Chondrocyte (in vitro differentiated cells): ENCODE data around the gene EXOC2. TPM values are rescaled to one million over a fixed set of nuclear protein-coding genes. Genes with fewer than 3 reads are reported as not detected.
"Not testable (repeated sequence)": the region's sequence is repeated elsewhere in the genome, so short reads cannot be mapped to it uniquely, and the experiment has no call there.

Experiments used
- DNase-seq: peaks from one replicate; pipeline ENCODE4 v3.0.0; 2021; ENCODE audit warnings: mixed read lengths, low spot score
- H3K27ac Mint-ChIP-seq: one replicate; pipeline ENCODE4 v1.8.0; 2021; ENCODE audit warnings: mild to moderate bottlenecking, moderate library complexity, mixed read lengths; ENCODE audit not compliant: unreplicated experiment
- H3K27me3 Mint-ChIP-seq: 2 replicates; pipeline ENCODE4 v1.8.0; 2021; ENCODE audit warnings: low read depth, mixed read lengths
- H3K36me3 Mint-ChIP-seq: 2 replicates; pipeline ENCODE4 v1.8.0; 2021; ENCODE audit warnings: low read depth, mixed read lengths
- H3K4me1 Mint-ChIP-seq: 2 replicates; pipeline ENCODE4 v1.8.0; 2021; ENCODE audit warnings: low read depth, mild to moderate bottlenecking, mixed read lengths
- H3K4me3 Mint-ChIP-seq: one replicate; pipeline ENCODE4 v1.8.0; 2021; ENCODE audit warnings: mild to moderate bottlenecking, moderate library complexity, mixed read lengths; ENCODE audit not compliant: unreplicated experiment
- H3K9me3 Mint-ChIP-seq: 2 replicates; pipeline ENCODE4 v1.8.0; 2021; ENCODE audit warnings: low read depth, mixed read lengths
- total RNA-seq: library from RNA; stranded (reverse); gene quantifications from 3 replicates; pipeline ENCODE4 v1.2.1, GENCODE V29; 2021
- TF ChIP-seq, protein P1 (sequence below): fragments of 200-600 bp; sonication (generic); IDR thresholded peaks from 2 replicates; pipeline ENCODE4 v1.5.0; 2021; ENCODE audit warnings: antibody characterized with exemption, mild to moderate bottlenecking, moderate library complexity

Gene EXOC2
- total RNA-seq, 1 donor from 2014 or later = 27.5 TPM

DNA sequence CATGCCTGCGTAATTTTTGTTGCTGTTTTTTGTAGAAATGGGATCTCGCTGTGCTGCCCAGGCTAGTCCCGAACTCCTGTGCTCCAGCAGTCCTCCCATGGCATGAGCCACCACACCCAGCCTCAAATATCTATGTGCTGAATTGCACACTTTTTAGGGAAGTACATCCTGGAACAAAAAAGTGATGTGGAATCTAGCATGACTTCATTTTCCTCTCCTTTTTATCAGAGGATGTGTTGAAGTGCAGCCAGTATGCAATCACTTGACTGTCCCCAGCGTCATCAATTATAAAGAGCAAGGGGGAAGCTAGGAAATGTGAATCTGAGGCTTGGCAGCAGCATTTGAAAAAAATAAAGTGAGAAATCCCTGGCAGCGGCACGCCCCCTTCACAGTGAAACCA is 6.4 kb upstream of the EXOC2 start:
- Mint-ChIP-seq H3K4me1 (peaks cover 8% of the 10 kb centered on the region), H3K9me3 (no peaks in the 10 kb centered on the region), H3K27me3 (no peaks in the 10 kb centered on the region), H3K27ac (peak overlapping the region; percentile 38), H3K4me3 (no peak overlapping the region), H3K36me3 (no peaks in the 10 kb centered on the region)
- DNase-seq = no peak
- TF ChIP-seq, protein P1, sequence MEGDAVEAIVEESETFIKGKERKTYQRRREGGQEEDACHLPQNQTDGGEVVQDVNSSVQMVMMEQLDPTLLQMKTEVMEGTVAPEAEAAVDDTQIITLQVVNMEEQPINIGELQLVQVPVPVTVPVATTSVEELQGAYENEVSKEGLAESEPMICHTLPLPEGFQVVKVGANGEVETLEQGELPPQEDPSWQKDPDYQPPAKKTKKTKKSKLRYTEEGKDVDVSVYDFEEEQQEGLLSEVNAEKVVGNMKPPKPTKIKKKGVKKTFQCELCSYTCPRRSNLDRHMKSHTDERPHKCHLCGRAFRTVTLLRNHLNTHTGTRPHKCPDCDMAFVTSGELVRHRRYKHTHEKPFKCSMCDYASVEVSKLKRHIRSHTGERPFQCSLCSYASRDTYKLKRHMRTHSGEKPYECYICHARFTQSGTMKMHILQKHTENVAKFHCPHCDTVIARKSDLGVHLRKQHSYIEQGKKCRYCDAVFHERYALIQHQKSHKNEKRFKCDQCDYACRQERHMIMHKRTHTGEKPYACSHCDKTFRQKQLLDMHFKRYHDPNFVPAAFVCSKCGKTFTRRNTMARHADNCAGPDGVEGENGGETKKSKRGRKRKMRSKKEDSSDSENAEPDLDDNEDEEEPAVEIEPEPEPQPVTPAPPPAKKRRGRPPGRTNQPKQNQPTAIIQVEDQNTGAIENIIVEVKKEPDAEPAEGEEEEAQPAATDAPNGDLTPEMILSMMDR = no peak

DNA sequence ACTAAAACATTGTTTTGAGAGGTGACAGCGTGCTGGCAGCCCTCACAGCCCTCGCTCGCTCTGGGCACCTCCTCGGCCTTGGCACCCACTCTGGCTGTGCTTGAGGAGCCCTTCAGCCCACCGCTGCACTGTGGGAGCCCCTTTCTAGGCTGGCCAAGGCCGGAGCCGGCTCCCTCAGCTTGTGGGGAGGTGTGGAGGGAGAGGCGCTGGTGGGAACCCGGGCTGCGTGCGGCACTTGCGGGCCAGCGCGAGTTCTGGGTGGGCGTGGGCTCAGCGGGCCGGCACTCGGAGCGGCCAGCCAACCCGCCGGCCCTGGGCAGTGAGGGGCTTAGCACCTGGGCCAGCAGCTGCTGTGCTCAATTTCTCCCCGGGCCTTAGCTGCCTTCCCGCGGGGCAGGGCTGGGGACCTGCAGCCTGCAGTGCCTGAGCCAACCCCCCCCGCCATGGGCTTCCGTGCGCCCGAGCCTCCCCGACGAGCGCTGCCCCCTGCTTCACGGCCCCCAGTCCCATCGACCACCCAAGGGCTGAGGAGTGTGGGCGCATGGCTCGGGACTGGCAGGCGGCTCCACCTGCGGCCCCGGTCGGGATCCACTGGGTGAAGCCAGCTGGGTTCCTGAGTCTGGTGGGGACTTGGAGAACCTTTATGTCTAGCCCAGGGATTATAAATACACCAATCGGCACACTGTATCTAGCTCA is 1.6 kb upstream of the EXOC2 start:
- peaks cover 32% of the 10 kb centered on the region for H3K4me1 Mint-ChIP-seq
- H3K4me3 Mint-ChIP-seq, H3K27me3 Mint-ChIP-seq, H3K27ac Mint-ChIP-seq, H3K36me3 Mint-ChIP-seq, H3K9me3 Mint-ChIP-seq, DNase-seq: not testable (repeated sequence)

DNA sequence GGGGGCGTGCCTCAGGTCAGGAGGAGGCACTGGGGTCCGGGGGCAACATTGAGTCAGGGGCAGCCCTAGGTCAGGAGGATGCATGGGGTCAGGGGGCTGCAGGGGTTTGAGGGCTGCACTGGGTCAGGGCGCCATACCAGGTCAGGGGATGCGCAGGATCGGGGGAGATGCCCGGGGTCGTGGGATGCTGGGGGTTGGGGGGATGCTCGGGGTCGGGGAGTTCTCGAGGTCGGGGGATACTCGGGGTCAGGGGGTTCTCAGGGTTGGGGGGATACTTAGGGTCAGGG is 727 bp upstream of the EXOC2 start:
- Mint-ChIP-seq H3K36me3 (no peaks in the 10 kb centered on the region), H3K27me3 (no peaks in the 10 kb centered on the region), H3K4me3 (peak overlapping the region; percentile 98), H3K9me3 (no peaks in the 10 kb centered on the region), H3K4me1 (peaks cover 30% of the 10 kb centered on the region), H3K27ac (no peak overlapping the region)
- no peak for DNase-seq
- TF ChIP-seq, protein P1 = no peak

DNA sequence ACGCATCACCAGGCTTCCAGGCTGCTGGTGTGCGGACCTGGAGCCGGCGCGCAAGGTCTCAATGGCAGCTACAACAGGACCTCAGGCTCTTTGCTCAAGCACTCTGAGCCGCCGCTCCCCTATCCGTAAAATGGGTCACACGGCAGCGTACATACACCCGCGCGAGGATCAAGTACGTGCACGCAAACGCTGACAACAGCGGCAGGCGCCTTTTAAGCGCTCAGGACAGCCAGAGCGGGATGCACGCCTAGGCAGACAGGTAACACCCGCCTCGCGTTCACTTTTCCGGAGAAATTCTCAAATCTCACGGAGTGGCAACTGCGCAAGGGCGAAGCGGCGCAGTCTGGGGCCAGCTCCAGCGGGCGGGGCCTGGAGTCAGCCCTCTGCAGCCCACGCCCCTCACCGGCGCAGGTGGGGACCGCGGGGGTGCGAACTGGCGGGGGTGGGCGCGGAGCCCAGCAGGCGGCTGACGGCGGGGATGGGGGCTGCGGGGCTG is 535 bp downstream of the EXOC2 start:
- no peak for DNase-seq
- Mint-ChIP-seq H3K4me1 (peaks cover 30% of the 10 kb centered on the region), H3K4me3 (peak overlapping the region; percentile 98), H3K36me3 (no peaks in the 10 kb centered on the region), H3K27ac (peak overlapping the region; percentile 90), H3K9me3 (no peaks in the 10 kb centered on the region), H3K27me3 (no peaks in the 10 kb centered on the region)
- TF ChIP-seq, protein P1 = no peak

DNA sequence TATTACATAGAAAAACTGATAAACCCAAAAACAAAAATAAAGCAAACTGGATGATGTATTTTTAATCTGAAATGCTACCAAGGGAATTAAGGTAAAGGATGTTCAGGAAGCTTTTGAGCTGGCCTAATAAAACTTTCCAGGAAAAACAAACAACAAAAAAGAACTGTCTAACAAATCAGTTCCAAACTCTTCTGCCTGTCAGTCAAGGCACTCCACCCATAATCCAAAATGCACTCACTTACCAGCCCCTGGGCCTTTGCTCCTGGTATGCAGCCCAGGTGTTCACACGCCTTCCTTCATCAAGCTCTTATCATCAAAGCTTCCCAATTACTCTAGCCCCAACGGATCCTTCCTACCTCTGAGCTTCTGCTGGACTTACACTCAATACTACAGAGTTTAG is 3.7 kb downstream of the EXOC2 start:
- H3K27ac Mint-ChIP-seq = no peak overlapping the region

More for the DNA sequence above, 3.7 kb downstream of the EXOC2 start:
- no peaks in the 10 kb centered on the region for H3K9me3 Mint-ChIP-seq
- no peaks in the 10 kb centered on the region for H3K36me3 Mint-ChIP-seq
- peaks cover 43% of the 10 kb centered on the region for H3K4me1 Mint-ChIP-seq
- TF ChIP-seq, protein P1 = no peak
- H3K4me3 Mint-ChIP-seq = no peak overlapping the region
- H3K27me3 Mint-ChIP-seq = no peaks in the 10 kb centered on the region
- no peak for DNase-seq
